Vagina (tissue), 2 donors: Measurements from ENCODE around the gene NTM.

ENCODE experiments used
- POLR2A ChIP-seq, 2 donors: fragments of 450-650 bp; IDR thresholded peaks; one replicate each; pipeline ENCODE4 v1.6.1; 2017; ENCODE audit warnings: antibody characterized with exemption in 2 of 2, mild to moderate bottlenecking in 2 of 2, moderate library complexity in 2 of 2
- POLR2AphosphoS5 ChIP-seq, 2 donors: sonication (generic); formaldehyde crosslinking; IDR thresholded peaks; one replicate each; pipeline ENCODE4 v1.9.0; 2017; ENCODE audit warnings: antibody characterized with exemption in 2 of 2, mild to moderate bottlenecking in 2 of 2, low read depth in 1 of 2; ENCODE audit not compliant: insufficient read depth in 1 of 2
- TF ChIP-seq, protein P1 (sequence below), 3 experiments: fragments of 450-650 bp in 2 of 3; fragments of 200-600 bp in 1 of 3; sonication (generic) in 1 of 3; IDR thresholded peaks; one replicate each; pipeline ENCODE4 v1.5.1; 2017 to 2019; ENCODE audit warnings: antibody characterized with exemption in 3 of 3, mild to moderate bottlenecking in 2 of 3, moderate library complexity in 2 of 3

GRCh38 chr11:132103021-132103420, 732.6 kb downstream of the NTM start:
- TF ChIP-seq, protein P1, sequence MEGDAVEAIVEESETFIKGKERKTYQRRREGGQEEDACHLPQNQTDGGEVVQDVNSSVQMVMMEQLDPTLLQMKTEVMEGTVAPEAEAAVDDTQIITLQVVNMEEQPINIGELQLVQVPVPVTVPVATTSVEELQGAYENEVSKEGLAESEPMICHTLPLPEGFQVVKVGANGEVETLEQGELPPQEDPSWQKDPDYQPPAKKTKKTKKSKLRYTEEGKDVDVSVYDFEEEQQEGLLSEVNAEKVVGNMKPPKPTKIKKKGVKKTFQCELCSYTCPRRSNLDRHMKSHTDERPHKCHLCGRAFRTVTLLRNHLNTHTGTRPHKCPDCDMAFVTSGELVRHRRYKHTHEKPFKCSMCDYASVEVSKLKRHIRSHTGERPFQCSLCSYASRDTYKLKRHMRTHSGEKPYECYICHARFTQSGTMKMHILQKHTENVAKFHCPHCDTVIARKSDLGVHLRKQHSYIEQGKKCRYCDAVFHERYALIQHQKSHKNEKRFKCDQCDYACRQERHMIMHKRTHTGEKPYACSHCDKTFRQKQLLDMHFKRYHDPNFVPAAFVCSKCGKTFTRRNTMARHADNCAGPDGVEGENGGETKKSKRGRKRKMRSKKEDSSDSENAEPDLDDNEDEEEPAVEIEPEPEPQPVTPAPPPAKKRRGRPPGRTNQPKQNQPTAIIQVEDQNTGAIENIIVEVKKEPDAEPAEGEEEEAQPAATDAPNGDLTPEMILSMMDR (IDR thresholded peaks at IDR 0.05) = no peak
- no peak for TF ChIP-seq POLR2A (IDR thresholded peaks at IDR 0.05)
- TF ChIP-seq POLR2AphosphoS5 (IDR thresholded peaks at IDR 0.05; ENCODE audit: insufficient read depth in 1 of 2, low read depth in 1 of 2) = no peak
